DOHH2 (cell line): ENCODE measurements around the gene MEGF10.

Experiments used
- H3F3A ChIP-seq: fragments of 200-600 bp; sonication (generic), shearing (Covaris generic); 2 replicates; pipeline ENCODE4 v1.6.0; 2016; ENCODE audit warnings: antibody characterized with exemption, mild to moderate bottlenecking; ENCODE audit not compliant: control insufficient read depth, insufficient read depth
- H3K27ac ChIP-seq: fragments of 200-600 bp; sonication (generic); 2 replicates; pipeline ENCODE4 v1.5.1; 2014; ENCODE audit warnings: low read depth, mild to moderate bottlenecking, low read length, moderate library complexity
- H3K27me3 ChIP-seq: fragments of 200-600 bp; sonication (generic); 2 replicates; pipeline ENCODE4 v1.6.1; 2014; ENCODE audit warnings: mild to moderate bottlenecking, low read length, mixed read lengths; ENCODE audit not compliant: control insufficient read depth
- H3K36me3 ChIP-seq: fragments of 200-600 bp; sonication (generic); 2 replicates; pipeline ENCODE4 v1.6.1; 2014; ENCODE audit warnings: mild to moderate bottlenecking, low read length, moderate library complexity, mixed read lengths; ENCODE audit not compliant: control insufficient read depth
- H3K4me1 ChIP-seq: fragments of 200-600 bp; sonication (generic); 2 replicates; pipeline ENCODE4 v1.6.1; 2014; ENCODE audit warnings: mild to moderate bottlenecking, low read length, mixed read lengths; ENCODE audit not compliant: control insufficient read depth
- H3K4me2 ChIP-seq: fragments of 200-600 bp; sonication (generic); 2 replicates; pipeline ENCODE4 v1.6.0; 2014; ENCODE audit warnings: mild to moderate bottlenecking, low read length, moderate library complexity
- H3K4me3 ChIP-seq: fragments of 200-600 bp; sonication (generic); 2 replicates; pipeline ENCODE4 v1.5.1; 2014; ENCODE audit warnings: mild to moderate bottlenecking, low read length, mixed read lengths
- H3K79me2 ChIP-seq: fragments of 200-600 bp; sonication (generic); 2 replicates; pipeline ENCODE4 v1.6.1; 2014; ENCODE audit warnings: mild to moderate bottlenecking, low read length, mixed read lengths; ENCODE audit not compliant: control insufficient read depth
- H3K9me2 ChIP-seq: fragments of 200-600 bp; sonication (generic); replicated peaks from 2 replicates; pipeline ENCODE4 v1.6.1; 2014; ENCODE audit warnings: mild to moderate bottlenecking, low read length, mixed read lengths; ENCODE audit not compliant: control insufficient read depth
- H3K9me3 ChIP-seq: fragments of 200-600 bp; sonication (generic); 2 replicates; pipeline ENCODE4 v1.6.1; 2014; ENCODE audit warnings: antibody characterized with exemption, low read length, mixed read lengths; ENCODE audit not compliant: control insufficient read depth, insufficient read depth
- H4K20me1 ChIP-seq: fragments of 200-600 bp; sonication (generic); 2 replicates; pipeline ENCODE4 v1.6.0; 2014; ENCODE audit warnings: low read depth, mild to moderate bottlenecking, antibody characterized with exemption, low read length, moderate library complexity; ENCODE audit not compliant: control insufficient read depth, insufficient read depth
- EZH2phosphoT487 ChIP-seq: fragments of 200-600 bp; sonication (generic); IDR thresholded peaks from 2 replicates; pipeline ENCODE4 v1.6.1; 2017; ENCODE audit warnings: borderline replicate concordance, mild to moderate bottlenecking, antibody characterized with exemption, low read length, moderate library complexity, mixed read lengths
- TF ChIP-seq, protein P1 (sequence below): fragments of 200-600 bp; sonication (generic); IDR thresholded peaks from one replicate; pipeline ENCODE4 v1.5.1; 2014; ENCODE audit warnings: antibody characterized with exemption, mild to moderate bottlenecking, low read depth, low read length; ENCODE audit not compliant: poor library complexity, severe bottlenecking

MEGF10 gene

DNA sequence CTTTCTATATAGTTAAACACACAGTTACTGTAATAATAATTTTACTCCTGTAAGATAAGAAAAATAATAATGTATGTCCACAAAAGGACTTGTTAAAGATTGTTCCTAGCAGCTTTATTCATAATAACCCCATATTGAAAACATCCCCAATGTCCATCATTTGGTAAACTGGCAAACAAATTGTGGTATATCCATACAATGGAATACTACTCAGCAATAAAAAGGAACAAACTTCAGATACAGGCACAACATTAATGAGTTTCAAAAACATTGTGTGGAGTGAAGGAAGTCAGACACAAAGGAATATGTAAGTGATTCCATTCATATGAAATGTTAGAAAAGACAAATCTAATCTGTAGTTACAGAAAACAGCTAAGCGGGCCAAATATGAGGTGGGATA lies 1.9 kb upstream of the MEGF10 start:
- TF ChIP-seq, protein P1, sequence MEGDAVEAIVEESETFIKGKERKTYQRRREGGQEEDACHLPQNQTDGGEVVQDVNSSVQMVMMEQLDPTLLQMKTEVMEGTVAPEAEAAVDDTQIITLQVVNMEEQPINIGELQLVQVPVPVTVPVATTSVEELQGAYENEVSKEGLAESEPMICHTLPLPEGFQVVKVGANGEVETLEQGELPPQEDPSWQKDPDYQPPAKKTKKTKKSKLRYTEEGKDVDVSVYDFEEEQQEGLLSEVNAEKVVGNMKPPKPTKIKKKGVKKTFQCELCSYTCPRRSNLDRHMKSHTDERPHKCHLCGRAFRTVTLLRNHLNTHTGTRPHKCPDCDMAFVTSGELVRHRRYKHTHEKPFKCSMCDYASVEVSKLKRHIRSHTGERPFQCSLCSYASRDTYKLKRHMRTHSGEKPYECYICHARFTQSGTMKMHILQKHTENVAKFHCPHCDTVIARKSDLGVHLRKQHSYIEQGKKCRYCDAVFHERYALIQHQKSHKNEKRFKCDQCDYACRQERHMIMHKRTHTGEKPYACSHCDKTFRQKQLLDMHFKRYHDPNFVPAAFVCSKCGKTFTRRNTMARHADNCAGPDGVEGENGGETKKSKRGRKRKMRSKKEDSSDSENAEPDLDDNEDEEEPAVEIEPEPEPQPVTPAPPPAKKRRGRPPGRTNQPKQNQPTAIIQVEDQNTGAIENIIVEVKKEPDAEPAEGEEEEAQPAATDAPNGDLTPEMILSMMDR: no peak
- no peak for TF ChIP-seq EZH2phosphoT487
- Histone ChIP-seq H3K9me3 (no peaks in the 10 kb centered on the region), H4K20me1 (no peaks in the 10 kb centered on the region), H3K36me3 (no peaks in the 10 kb centered on the region), H3K4me3 (no peak overlapping the region), H3K79me2 (no peaks in the 10 kb centered on the region), H3K9me2 (no peaks in the 10 kb centered on the region), H3K27ac (no peak overlapping the region), H3K4me2 (no peak overlapping the region), H3F3A (no peaks in the 10 kb centered on the region), H3K4me1 (no peaks in the 10 kb centered on the region), H3K27me3 (peaks cover 12% of the 10 kb centered on the region)

DNA sequence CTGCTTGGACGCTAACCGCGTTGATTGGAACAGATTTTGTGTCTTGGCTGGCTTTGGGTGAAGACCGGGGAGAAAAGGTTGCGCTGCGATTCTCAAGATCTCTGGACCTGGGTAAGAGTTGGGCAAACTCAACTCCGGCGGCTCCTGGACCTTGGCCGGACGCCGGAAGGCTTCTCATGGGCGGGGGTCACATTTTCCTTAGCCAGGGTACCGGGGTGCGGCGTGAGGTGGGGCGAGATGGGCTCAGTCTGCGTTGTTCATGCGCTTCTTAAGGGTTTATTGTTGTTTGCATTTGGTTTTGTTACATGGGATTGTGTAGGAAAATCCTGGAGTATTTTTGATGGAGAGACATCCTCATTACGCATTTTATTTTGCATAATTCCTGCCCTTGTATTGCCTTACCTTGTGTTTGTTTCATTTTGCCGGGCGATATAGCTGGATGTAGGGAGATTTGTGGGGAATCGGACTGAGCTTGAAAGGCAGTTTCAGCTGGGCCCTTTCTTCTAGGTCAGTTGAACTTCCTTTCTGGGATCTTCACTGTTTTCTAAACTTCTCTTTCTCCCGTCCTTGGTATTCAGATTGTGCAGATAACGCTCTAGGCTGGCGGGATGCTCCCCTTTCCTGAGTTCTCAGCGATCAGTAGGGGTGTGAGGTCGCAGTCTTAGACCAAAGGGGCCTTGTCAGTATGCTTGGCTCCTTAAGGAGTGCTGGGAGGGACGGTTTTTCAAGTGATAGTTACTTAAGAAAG lies 524 bp downstream of the MEGF10 start:
- H4K20me1 ChIP-seq: no peaks in the 10 kb centered on the region
- H3K9me3 ChIP-seq: no peaks in the 10 kb centered on the region
- no peak overlapping the region for H3K4me2 ChIP-seq
- peaks cover 12% of the 10 kb centered on the region for H3K27me3 ChIP-seq
- no peaks in the 10 kb centered on the region for H3K79me2 ChIP-seq
- no peak overlapping the region for H3K4me3 ChIP-seq
- no peaks in the 10 kb centered on the region for H3K4me1 ChIP-seq
- no peak overlapping the region for H3K27ac ChIP-seq
- no peaks in the 10 kb centered on the region for H3K36me3 ChIP-seq
- H3F3A ChIP-seq: no peaks in the 10 kb centered on the region
- TF ChIP-seq EZH2phosphoT487: no peak
- TF ChIP-seq, protein P1: no peak
- H3K9me2 ChIP-seq: no peaks in the 10 kb centered on the region

DNA sequence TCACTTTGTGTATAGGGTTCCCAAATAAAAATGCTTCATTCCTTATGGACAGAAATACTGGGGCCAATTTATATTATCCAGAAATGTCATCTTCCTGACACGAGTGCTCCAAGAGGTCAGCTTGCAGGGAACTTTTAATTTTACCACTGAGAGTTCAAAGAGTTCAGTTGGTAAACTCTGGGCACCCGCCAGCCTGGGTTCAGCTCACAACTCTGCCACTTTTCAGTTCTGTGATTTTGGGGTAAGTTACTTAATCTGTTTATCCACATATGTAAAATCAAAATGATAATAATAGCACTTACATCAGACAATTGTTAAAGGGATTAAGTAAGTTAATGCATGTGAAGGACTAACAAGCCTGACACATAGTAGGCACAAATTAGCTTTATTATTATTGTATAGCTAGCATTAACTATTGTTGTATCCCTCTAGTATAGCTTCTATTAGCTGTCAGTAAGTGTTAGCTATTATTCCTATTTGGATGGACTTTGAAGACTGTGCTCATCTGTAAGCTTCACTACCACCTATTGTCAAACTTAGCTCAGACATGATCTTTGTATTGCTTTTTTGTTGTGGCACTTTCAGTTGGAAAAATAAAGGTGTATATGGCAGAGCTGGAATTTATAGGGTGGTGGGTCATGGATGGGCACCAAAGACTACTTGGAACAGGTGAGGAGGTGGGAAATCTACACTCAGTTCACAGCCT lies 1.6 kb downstream of the MEGF10 start:
- Histone ChIP-seq H3K9me3 (no peaks in the 10 kb centered on the region), H3K36me3 (no peaks in the 10 kb centered on the region), H3F3A (no peaks in the 10 kb centered on the region), H3K4me1 (no peaks in the 10 kb centered on the region), H3K9me2 (no peaks in the 10 kb centered on the region), H3K27me3 (peaks cover 12% of the 10 kb centered on the region), H4K20me1 (no peaks in the 10 kb centered on the region), H3K79me2 (no peaks in the 10 kb centered on the region), H3K4me2 (no peak overlapping the region), H3K4me3 (no peak overlapping the region), H3K27ac (no peak overlapping the region)
- TF ChIP-seq, protein P1: no peak
- no peak for TF ChIP-seq EZH2phosphoT487
